ENCODE measurements around the gene BNC2.

Gene BNC2

DNA sequence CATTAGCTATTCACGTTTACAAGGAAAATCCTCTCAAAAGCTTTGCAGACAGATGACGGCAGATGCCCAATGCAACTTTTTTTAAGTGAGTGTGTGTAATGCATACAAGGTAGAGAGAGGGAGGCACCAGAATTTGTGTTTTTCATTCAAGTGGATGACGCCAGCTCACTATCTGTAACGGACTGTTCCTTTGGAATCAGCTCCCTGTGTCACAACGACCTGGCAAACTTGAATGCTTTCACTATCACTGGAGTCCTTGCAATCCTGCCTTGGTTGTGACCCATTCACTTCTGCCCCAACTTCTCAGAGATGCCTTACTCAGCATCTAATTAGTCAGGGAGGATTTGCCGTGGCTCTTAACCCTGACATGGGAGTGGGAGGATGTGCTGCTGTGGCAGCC lies 148.5 kb downstream of the BNC2 start:
- in situ Hi-C loops (cut with HindIII; ENCODE audit: low pct_ligation_motif_present, low sequenced_read_pairs) = no loop called here

DNA sequence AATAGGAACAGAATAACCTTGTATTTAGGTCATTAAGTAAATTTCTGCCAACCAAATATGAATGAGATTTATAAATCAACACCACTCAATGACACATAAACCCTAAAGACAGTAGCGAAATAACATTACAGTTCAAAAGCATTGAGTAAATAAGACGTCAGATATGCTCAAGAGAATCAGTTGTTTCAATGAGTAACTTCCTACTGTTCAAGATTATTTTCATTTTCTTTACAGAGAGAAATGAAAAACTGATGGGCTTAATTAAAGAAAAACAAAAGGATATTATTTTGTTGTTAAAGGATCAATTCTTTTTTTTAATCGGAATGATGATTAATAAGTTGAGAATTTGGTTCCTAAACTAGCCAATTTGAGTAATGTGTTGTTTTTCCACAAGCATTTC lies 150.1 kb downstream of the BNC2 start:
- no peak for DNase-seq
- Histone ChIP-seq H3K27me3 (replicated peaks) (no peaks in the 10 kb centered on the region), H3K36me3 (replicated peaks) (no peaks in the 10 kb centered on the region), H3K4me3 (ENCODE audit: low read depth, low read length) (no peak overlapping the region), H3K27ac (peak overlapping the region; percentile 64)
- in situ Hi-C loops (cut with HindIII; ENCODE audit: low pct_ligation_motif_present, low sequenced_read_pairs) = no loop called here
- TF ChIP-seq CTCF (IDR thresholded peaks at IDR 0.05; ENCODE audit: low read depth, low read length, missing control alignments) = no peak

More for the DNA sequence above, 148.5 kb downstream of the BNC2 start:
- Histone ChIP-seq H3K36me3 (replicated peaks) (no peaks in the 10 kb centered on the region), H3K4me3 (ENCODE audit: low read depth, low read length) (no peak overlapping the region), H3K27ac (no peak overlapping the region), H3K27me3 (replicated peaks) (no peaks in the 10 kb centered on the region)
- no peak for TF ChIP-seq CTCF (IDR thresholded peaks at IDR 0.05; ENCODE audit: low read depth, low read length, missing control alignments)
- peak; percentile 22 for DNase-seq

DNA sequence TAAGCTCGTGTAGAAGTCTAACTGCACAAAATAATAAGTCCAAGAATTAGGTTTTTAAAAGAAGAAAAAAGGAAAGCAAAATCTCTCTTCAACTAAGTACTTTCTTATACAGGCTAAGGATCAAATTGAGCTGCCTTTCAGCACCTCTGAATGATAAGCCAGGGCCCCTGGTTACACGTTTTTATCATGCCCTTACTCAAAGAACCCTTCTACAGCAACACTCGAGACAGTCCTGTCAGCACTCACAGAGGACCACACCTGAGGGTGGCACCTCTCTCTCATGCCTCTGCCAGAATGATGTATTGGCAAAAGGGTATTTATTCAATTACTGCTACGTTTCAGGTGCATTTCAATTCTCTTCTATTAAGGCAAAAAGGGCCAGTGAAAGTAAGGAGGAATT lies 150.5 kb downstream of the BNC2 start:
- Histone ChIP-seq H3K27ac (peak overlapping the region; percentile 8), H3K36me3 (replicated peaks) (no peaks in the 10 kb centered on the region)

DNA sequence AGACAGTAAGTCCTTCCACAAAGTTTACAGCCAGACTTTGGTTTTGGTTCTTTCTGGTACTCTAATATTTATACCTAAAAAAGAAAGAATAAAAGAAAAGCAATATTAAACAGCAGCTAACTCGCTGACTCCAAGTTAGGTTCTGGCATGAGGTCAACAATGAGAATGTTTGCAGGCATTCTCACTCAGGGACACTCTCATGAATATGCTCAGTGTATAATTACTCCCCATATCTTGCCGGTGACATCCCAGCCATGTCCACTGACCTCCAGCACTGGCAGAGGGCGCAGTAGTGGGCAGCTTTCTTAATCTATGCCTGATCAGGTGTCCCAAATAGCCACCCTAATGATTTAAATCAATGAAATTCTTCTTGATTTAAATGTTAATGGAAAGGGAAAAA lies 151.5 kb downstream of the BNC2 start:
- H3K36me3 ChIP-seq (replicated peaks) = no peaks in the 10 kb centered on the region
- in situ Hi-C loops (cut with HindIII; ENCODE audit: low pct_ligation_motif_present, low sequenced_read_pairs) = no loop called here

More for the DNA sequence above, 150.5 kb downstream of the BNC2 start:
- no peak for DNase-seq
- no peak for TF ChIP-seq CTCF (IDR thresholded peaks at IDR 0.05; ENCODE audit: low read depth, low read length, missing control alignments)
- H3K4me3 ChIP-seq (ENCODE audit: low read depth, low read length) = no peak overlapping the region
- H3K27me3 ChIP-seq (replicated peaks) = no peaks in the 10 kb centered on the region
- in situ Hi-C loops (cut with HindIII; ENCODE audit: low pct_ligation_motif_present, low sequenced_read_pairs) = no loop called here

DNA sequence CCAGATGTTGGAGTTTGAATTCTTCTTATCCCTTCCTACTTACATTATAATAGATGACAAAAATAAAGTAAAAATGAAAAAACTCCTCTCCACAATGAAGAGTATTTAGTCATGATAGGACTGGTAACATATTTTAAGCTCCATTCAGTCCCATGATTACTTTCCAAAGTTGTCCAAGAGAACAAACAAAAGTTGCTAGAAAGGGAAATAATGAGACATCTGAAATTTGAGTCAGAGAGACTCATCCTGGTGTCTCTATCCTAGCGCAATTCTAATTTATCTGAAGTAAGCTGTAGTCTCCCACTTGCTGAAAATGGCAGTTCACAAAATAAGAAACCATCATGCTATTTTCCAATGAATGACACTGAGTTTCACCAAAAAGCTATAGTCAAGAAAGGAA lies 152.2 kb downstream of the BNC2 start:
- Histone ChIP-seq H3K27me3 (replicated peaks) (no peaks in the 10 kb centered on the region), H3K27ac (no peak overlapping the region), H3K4me3 (ENCODE audit: low read depth, low read length) (no peak overlapping the region), H3K36me3 (replicated peaks) (no peaks in the 10 kb centered on the region)
- TF ChIP-seq CTCF (IDR thresholded peaks at IDR 0.05; ENCODE audit: low read depth, low read length, missing control alignments) = no peak
- in situ Hi-C loops (cut with HindIII; ENCODE audit: low pct_ligation_motif_present, low sequenced_read_pairs) = no loop called here
- no peak for DNase-seq

More for the DNA sequence above, 151.5 kb downstream of the BNC2 start:
- TF ChIP-seq CTCF (IDR thresholded peaks at IDR 0.05; ENCODE audit: low read depth, low read length, missing control alignments) = no peak
- H3K4me3 ChIP-seq (ENCODE audit: low read depth, low read length) = no peak overlapping the region
- H3K27me3 ChIP-seq (replicated peaks) = no peaks in the 10 kb centered on the region
- DNase-seq = no peak
- H3K27ac ChIP-seq = no peak overlapping the region

DNA sequence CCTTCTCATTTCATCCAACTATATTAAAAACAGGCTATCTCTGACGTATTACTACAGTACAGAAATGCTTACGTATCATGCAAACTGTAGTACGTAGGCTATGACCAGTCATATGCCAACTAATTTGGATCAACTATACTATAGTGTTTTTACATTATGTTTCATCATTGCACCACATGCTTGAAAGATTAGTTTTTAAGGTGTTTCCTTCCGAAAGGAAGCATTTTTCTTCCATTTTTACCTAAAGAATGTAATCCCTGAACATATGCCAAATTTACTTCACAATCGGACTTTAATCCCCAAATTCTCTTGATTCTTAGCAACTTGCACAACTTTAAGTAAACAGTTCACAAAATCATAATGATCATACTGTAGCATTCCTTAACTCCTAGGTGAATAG lies 153.9 kb downstream of the BNC2 start:
- no peaks in the 10 kb centered on the region for H3K27me3 ChIP-seq (replicated peaks)
- no peaks in the 10 kb centered on the region for H3K36me3 ChIP-seq (replicated peaks)
- in situ Hi-C loops (cut with HindIII; ENCODE audit: low pct_ligation_motif_present, low sequenced_read_pairs) = no loop called here
- TF ChIP-seq CTCF (IDR thresholded peaks at IDR 0.05; ENCODE audit: low read depth, low read length, missing control alignments) = no peak
- no peak overlapping the region for H3K4me3 ChIP-seq (ENCODE audit: low read depth, low read length)
- no peak for DNase-seq
- H3K27ac ChIP-seq = no peak overlapping the region
